Measurements from ENCODE around the gene ZNF280C.

Gene ZNF280C

GRCh38 chrX:130197464-130197863, 71.2 kb downstream of the ZNF280C start:
- no peak for FAIRE-seq

DNA sequence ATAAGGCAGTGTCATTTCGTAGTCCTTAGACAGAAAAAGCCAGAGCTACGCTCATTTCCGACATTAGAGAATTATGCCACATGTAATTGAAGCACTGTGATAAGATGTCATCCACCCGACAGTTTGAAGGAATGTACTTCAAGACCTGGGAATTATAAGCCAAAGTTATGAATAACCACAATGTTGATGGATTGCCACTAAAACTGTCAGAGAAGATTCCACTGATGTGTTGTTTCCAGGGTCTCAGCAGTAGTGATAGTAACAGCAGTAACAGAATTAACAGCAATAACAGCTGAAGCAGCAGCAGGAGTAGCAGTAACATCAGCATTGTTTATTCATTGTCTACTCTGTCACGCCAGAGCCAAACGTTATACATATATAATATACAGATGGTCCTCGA, 72.2 kb downstream of the ZNF280C start:
- FAIRE-seq (no peak), DNase-seq (ENCODE audit: insufficient read length, low spot score) (no peak)

More at GRCh38 chrX:130197464-130197863, 71.2 kb downstream of the ZNF280C start:
- TF ChIP-seq CTCF (IDR thresholded peaks at IDR 0.05; ENCODE audit: insufficient read depth, missing control alignments): no peak
- DNase-seq (ENCODE audit: insufficient read length, low spot score): no peak

DNA sequence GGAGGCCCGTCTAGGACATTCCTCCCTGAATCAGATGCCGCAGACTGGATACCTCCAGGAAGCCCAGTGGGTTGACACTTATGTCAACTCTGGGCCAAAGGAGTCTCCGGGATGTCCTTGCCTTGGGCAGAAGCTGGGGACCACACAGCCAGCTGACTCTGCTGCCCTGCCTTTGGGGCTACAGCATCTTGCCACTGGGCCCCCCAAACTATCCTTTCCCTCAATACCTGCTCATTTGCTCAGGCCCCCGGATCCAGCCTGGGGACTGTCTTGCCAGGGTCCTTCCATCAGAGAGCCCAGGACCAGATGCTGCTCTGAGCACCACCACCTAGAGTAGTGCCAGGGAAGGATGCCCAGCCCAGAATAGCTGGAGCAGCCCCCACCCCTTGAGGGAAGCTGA, 77.9 kb downstream of the ZNF280C start:
- no peak for FAIRE-seq
- no peak for TF ChIP-seq CTCF (IDR thresholded peaks at IDR 0.05; ENCODE audit: insufficient read depth, missing control alignments)

More for the DNA sequence above, 72.2 kb downstream of the ZNF280C start:
- TF ChIP-seq CTCF (IDR thresholded peaks at IDR 0.05; ENCODE audit: insufficient read depth, missing control alignments): no peak

GRCh38 chrX:130186651-130187050, 82.0 kb downstream of the ZNF280C start:
- FAIRE-seq (no peak), DNase-seq (ENCODE audit: insufficient read length, low spot score) (no peak)
- TF ChIP-seq CTCF (IDR thresholded peaks at IDR 0.05; ENCODE audit: insufficient read depth, missing control alignments): no peak

More for the DNA sequence above, 77.9 kb downstream of the ZNF280C start:
- DNase-seq (ENCODE audit: insufficient read length, low spot score): no peak

GRCh38 chrX:130184857-130185256, 83.8 kb downstream of the ZNF280C start:
- no peak for FAIRE-seq
- no peak for DNase-seq (ENCODE audit: insufficient read length, low spot score)
- TF ChIP-seq CTCF (IDR thresholded peaks at IDR 0.05; ENCODE audit: insufficient read depth, missing control alignments): no peak

DNA sequence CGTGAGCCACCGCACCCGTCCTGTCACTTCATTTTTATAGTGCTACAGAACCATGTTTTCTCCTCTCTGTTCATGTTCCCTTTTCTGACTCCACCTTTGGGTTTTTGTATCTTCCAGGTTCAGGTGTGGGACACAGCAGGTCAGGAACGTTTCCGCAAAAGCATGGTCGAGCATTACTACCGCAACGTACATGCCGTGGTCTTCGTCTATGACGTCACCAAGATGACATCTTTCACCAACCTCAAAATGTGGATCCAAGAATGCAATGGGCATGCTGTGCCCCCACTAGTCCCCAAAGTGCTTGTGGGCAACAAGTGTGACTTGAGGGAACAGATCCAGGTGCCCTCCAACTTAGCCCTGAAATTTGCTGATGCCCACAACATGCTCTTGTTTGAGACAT, 84.5 kb downstream of the ZNF280C start:
- FAIRE-seq: no peak
- DNase-seq (ENCODE audit: insufficient read length, low spot score): no peak
- no peak for TF ChIP-seq CTCF (IDR thresholded peaks at IDR 0.05; ENCODE audit: insufficient read depth, missing control alignments)

DNA sequence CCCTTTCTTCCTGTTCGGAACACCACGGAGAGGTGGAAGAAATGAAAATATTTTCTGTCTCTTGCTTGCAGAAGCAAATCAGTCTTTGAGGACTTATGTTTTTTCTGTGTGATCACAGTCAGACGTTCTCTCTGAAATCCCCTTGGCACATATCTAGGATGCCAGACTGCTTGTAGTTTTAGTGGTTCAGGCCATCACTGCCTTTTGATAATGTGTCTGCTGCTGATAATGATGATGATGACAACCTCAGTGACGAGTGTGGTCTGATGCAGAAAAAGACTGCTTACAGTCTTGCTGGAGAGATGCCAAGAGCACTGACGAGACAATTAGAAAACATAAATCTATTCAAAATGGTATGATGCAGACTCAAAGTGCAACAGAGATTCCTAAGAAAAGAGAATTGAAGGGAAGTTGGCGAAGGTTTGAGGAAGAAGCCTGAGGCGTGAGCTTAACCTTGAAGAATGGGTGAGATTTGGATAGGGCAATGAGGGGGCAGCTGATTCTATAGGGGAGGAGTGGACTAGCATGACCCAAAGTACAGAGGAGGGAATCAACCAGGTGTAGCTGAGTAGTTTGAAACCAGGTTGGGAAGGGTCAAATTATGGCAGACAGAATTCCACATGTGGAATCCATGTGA, 89.0 kb downstream of the ZNF280C start:
- FAIRE-seq: no peak
- no peak for TF ChIP-seq CTCF (IDR thresholded peaks at IDR 0.05; ENCODE audit: insufficient read depth, missing control alignments)
- DNase-seq (ENCODE audit: insufficient read length, low spot score): no peak

All from D721Med (cell line).